IPS DF 4.7 (cell line): ENCODE measurements around the gene MSN.
"Not testable (repeated sequence)": the region's sequence is repeated elsewhere in the genome, so short reads cannot be mapped to it uniquely, and the experiment has no call there.

Experiments used
- DNase-seq: peaks from one replicate; pipeline ENCODE4 v3.0.0-alpha.2; 2013; ENCODE audit warnings: low spot score; ENCODE audit errors: extremely low read depth

Gene MSN

DNA sequence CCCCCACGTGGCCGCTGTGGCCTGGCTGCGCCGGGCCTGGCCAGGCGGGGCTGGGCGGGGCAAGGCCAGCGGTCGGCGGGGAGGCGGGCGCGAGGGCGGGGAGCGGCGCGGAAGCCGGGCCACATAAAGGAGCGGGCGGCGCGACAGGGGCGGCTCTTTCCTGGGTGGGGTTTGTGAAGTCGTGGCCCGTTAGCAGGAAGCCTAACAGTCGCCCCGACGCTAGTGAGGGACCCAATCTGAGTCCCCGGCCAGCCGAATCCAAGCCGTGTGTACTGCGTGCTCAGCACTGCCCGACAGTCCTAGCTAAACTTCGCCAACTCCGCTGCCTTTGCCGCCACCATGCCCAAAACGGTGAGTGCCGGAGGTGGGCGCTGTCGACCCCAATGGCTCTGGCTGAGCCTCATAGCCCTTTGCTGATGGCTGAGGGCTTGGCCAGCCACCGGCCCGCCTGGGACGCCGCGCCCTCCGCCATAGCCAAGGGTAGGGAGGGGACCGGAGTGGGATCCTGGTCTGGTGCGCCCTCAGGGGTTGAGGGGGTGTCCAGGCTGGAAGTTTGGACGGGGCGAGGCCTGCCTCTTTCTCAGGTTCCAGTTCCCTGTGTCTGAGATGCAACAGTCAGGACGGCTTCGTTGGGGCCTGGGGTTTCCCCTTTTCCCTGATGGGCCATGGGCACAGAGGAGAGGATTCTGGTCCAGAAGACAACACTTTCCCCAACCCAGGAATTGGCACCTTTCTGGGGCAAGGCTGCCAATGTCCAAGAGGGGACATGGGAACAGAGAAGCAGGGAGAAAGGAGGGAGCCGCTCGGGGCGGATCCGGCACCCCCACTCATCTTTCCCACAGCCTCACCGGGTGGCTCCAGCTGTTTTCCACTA is at the start of gene MSN:
TSS of gene MSN (plus strand) at position 152 of the 874 bp plus-strand sequence. CDS start at position 340, 188 bp downstream.
- no peak for DNase-seq

DNA sequence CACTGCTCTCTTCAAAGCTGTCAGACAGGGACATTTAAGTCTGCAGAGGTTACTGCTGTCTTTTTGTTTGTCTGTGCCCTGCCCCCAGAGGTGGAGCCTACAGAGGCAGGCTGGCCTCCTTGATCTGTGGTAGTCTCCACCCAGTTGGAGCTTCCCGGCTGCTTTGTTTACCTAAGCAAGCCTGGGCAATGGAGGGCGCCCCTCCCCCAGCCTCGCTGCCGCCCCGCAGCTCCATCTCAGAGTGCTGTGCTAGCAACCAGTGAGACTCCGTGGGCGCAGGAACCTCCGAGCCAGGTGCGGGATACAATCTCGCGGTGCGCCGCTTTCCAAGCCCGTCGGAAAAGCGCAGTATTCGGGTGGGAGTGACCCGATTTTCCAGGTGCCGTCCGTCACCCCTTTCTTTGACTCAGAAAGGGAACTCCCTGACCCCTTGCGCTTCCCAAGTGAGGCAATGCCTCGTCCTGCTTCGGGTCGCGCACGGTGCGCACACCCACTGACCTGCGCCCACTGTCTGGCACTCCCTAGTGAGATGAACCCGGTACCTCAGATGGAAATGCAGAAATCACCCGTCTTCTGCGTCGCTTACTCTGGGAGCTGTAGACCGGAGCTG is 47.3 kb upstream of the MSN start:
- DNase-seq = not testable (repeated sequence)

DNA sequence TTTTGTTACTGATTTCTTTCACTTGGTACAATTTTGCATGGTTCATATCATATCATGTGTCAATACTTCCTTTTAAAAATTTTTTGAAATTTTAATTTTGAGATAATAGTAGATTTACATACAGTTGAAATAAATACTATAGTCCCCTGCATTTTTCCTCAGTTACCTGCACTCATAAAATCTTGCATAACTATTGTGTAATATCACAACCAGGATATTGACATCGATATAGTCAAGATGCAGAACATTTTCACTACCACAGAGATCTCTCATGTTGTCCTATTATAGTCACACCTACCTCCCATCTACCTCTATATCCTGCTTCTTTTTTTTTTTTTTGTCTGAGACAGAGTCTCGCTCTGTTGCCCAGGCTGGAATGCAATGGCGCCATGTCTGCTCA is 36.7 kb upstream of the MSN start:
- DNase-seq = no peak

DNA sequence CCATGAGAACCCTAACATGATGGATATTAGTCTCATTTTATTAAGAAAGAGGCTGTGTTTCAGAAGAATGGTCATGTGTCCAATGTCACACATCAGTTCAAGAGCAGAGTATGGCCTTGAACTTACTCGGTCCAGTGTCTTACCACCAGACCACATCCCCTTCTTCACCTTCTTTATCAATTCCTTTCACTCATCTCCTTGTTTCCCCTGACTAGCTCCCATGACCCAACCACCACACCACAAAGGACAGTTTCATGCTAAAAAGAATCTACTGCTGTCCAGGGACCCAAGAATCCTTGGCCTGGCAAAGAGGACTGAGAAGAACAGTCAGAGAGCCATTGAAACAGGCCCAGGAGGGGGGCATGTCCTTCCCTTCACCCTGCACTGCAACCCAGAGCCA is 33.6 kb upstream of the MSN start:
- DNase-seq = no peak

GRCh38 chrX:65634732-65635131 is 32.7 kb upstream of the MSN start:
- DNase-seq = no peak

DNA sequence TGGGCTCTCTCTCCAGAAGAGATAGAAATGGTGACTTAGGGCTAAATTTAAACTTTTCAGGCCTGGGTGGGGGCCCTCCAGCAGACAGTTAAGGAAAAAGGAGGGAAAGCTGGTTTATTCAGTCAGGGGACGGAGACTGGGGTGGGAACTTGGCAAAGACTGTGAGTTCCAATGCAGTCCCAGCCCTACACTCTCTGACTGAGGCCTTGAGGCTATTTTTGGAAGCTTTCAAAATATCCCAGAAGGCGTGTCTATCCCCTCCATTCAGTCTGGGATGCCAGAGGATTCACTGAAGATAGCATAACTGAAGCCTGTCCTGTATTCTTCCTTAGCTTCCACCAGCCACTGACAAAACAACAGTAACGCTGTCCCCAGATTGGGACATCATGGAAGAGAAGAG is 32.1 kb upstream of the MSN start:
- DNase-seq = no peak

DNA sequence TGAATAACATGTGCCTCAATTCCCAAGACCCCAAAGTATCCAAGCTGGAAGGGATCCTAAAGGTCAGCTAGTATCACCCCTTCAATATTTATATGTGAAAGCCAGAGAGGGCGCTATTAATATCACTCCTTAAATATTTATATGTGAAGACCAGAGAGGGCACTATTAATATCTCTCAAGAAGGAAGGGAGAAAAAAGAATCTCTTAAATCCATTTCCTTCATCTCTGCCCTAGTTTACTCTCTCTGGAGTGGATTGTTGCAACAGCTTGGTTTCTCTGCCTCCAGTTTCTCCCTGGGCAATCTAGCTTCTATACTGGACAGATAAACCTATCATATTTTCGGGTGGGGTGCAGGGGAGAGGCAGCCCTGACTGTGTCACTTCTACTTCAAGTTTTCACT is 31.6 kb upstream of the MSN start:
- no peak for DNase-seq

DNA sequence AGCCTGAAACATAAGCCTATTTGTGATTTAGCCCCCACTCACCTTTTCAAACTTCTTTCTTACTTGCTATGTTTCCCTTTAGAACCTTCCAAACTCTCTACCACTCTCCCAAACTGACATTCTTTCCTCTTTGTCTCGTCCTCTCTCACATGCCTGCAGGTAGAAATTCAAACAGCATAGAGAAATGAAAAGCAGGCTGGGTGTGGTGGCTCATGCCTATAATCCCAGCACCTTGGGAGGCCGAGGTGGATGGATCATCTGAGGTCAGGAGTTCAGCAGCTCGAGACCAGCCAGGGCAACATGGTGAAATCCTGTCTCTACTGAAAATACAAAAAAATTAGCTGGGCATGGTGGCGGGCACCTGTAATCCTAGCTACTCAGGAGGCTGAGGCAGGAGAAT is 31.2 kb upstream of the MSN start:
- not testable (repeated sequence) for DNase-seq

- DNase-seq = no peak
These were observed 30.1 kb upstream of the MSN start for GRCh38 chrX:65637335-65637734.

- DNase-seq = no peak
These were observed 24.5 kb upstream of the MSN start for GRCh38 chrX:65642914-65643491.

- no peak for DNase-seq
These were observed 23.9 kb upstream of the MSN start for GRCh38 chrX:65643531-65644052.

DNA sequence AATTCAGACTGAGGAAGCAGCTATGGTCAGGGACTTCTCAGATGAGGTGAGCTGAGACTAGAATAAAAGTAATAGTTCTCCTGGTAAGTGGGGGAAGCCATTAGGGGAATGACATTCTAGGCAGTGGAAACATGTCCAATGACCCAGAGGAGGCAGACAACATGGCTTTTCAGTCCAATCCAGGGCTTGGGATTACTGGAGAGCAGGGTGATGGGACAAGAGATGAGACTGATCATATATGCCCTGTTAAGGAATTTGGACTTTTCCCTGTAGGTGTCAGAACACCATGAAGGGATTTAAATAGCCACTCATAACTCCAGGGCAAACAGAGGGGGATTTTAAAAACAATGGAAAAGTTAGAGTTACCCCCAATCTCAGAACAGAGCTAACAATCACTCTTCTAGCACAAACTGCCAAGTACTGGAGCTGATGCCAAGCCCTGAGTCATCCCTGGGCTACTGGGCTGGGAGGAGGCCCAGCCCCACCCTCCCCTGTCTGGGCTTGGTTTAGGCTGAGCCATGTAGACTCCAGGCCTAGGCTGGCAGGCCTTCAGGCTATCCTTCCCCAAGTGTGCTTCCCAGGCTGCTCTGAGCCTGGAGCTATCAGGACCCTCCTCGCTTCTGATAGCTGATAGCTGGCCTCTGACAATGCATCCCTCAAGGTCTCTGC is 22.7 kb upstream of the MSN start:
- no peak for DNase-seq

GRCh38 chrX:65647801-65648200 is 19.7 kb upstream of the MSN start:
- no peak for DNase-seq

- DNase-seq = no peak
These were observed 15.4 kb upstream of the MSN start for GRCh38 chrX:65652098-65652497.

- not testable (repeated sequence) for DNase-seq
These were observed 10.4 kb upstream of the MSN start for GRCh38 chrX:65657009-65657441.

- DNase-seq = no peak
These were observed 9.8 kb upstream of the MSN start for GRCh38 chrX:65657659-65658058.

DNA sequence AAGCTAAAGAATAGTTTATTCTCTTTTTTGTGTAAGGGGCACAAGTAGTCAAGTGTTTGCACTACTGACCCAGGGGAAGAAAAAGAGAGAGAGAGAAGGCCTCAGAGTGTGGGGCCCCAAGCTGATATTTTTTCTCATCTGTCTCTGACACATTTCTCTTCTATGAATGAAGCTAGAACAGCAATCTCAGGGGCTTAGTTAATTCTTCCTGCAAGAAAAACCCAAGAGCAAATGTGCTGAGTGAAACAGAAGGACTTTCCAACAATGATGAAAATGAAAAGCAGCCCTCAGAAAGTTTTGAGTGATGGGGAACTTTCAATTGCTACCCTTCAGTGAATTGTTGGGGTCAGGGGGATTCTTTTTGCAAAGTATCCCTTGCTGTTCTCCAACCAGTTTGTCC is 9.2 kb upstream of the MSN start:
- DNase-seq = no peak

DNA sequence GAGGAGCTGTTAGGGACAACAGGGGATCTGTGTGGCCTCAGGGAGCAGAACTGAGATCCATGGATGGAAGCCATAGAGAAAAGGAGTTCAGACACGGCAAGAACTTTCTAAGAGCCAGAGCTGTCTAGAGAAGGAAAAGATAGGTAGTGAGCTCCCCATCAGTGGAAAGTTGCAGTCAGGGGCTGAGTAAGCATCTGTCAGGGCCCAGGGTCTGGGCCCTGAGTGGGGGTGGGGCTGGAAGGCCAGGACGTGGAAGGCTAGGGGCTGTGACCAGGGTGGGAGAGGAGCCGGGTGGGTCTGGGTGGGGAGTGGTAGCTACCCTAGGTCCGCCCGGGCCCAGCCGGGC is 324 bp upstream of the MSN start:
- DNase-seq = no peak

DNA sequence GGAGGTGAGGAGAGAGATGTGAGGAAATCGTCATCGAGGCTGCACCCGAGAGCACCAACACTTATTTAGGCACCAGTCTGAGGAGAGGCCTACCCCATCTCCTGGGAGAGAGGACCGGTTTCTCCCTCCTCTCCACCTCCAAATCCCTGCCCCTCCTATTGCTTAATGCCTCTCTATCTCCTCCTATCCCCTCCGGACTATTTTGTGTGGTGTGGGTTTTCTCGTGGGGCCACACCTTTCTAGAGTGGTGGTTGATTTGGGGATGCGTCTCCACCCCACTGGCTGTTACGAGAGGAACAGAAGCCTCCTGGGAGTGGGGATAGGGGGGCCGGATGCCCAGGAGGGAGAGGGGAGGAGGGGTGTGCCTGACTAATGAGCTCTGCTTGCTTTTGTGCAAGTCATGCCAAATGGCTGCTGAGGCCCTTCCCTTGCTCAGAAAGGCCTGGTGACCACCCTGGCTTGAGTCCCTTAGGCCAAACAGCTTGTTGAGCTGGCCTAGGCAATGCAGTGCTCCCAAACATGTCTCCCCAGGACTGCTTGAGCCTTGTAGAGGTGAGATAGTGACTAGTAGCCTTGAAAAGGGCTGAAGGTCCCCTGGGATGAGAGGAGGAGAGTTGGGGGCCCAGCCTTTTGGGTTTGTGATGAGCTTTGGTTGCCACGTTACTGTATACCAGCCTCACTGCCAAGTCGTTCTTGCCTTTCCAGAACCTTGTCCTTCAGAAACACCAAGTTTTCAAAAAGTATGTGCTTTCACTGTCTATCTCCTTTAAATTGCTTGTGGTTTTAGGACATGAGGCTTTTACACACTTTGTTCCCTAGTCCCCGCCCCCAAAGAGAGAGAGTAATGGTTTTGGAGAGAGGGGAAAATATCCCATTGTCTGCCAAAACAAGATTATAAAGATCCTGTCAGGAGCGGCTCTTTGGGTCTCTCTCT is 1.2 kb downstream of the MSN start:
- DNase-seq = no peak

DNA sequence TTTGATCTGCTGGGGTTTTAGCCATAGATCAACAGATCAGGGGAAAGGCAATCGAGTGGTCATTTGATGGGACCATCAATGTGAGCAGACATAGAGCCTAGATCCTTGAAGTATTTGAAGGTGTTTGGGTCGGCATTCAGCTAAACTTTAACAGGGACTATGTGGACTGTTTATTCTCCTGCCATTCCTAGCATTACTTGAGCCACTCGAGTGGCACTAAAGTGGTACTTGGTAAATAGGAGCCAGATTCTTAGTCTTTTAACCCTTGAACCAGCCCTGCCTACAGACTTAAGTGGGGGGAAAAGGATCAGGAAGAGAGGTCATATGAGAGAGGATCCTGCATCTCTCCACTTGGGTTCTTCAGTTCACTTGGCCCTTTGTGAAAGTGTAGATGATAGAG is 3.8 kb downstream of the MSN start:
- DNase-seq = no peak

- DNase-seq = no peak
These were observed 4.5 kb downstream of the MSN start for GRCh38 chrX:65671966-65672365.
